GM21515 (cell line): ENCODE results near the gene ASPA.
"Not testable (repeated sequence)": the region's sequence is repeated elsewhere in the genome, so short reads cannot be mapped to it uniquely, and the experiment has no call there.

Experiments
- ATAC-seq: cut with Tn5 transposase; IDR thresholded peaks from one replicate; pipeline ENCODE4 v1.9.1; 2021; ENCODE audit not compliant: unreplicated experiment

Gene ASPA

GRCh38 chr17:3475812-3476610 lies at the start of gene ASPA:
ASPA (plus strand) TSS chr17:3475997; CDS start chr17:3476160, 163 bp downstream.
- no peak for ATAC-seq

- ATAC-seq = not testable (repeated sequence)
Observed at GRCh38 chr17:3433215-3433614, 42.6 kb upstream of the ASPA start.

- ATAC-seq = no peak
Observed at GRCh38 chr17:3433741-3434140, 42.1 kb upstream of the ASPA start, which contains the start of gene OR1E2. OR1E2 (minus strand) TSS chr17:3433841; CDS start chr17:3433841, 0 bp downstream.

GRCh38 chr17:3438368-3438767 lies 37.4 kb upstream of the ASPA start:
- ATAC-seq = no peak

- no peak for ATAC-seq
Observed at GRCh38 chr17:3440451-3440850, 35.3 kb upstream of the ASPA start.

- no peak for ATAC-seq
Observed at GRCh38 chr17:3447625-3448024, 28.2 kb upstream of the ASPA start.

GRCh38 chr17:3448059-3448665 lies 27.6 kb upstream of the ASPA start:
- no peak for ATAC-seq

- ATAC-seq = not testable (repeated sequence)
Observed at GRCh38 chr17:3466355-3466754, 9.4 kb upstream of the ASPA start.

GRCh38 chr17:3469529-3469928 lies 6.3 kb upstream of the ASPA start:
- ATAC-seq = no peak

GRCh38 chr17:3471599-3471998 lies 4.2 kb upstream of the ASPA start, which contains the start of gene SPATA22:
SPATA22 (minus strand) TSS chr17:3471819; CDS start chr17:3469325, 2,494 bp downstream.
- no peak for ATAC-seq

GRCh38 chr17:3472137-3472536 lies 3.7 kb upstream of the ASPA start:
- ATAC-seq = no peak

GRCh38 chr17:3474212-3474611 lies 1.6 kb upstream of the ASPA start:
- ATAC-seq = no peak

- no peak for ATAC-seq
Observed at GRCh38 chr17:3475251-3475685, 529 bp upstream of the ASPA start.

- no peak for ATAC-seq
Observed at GRCh38 chr17:3479988-3480387, 4.2 kb downstream of the ASPA start.

- ATAC-seq = no peak
Observed at GRCh38 chr17:3482852-3483251, 7.1 kb downstream of the ASPA start.

GRCh38 chr17:3485481-3486068 lies 9.8 kb downstream of the ASPA start:
- ATAC-seq = no peak

- no peak for ATAC-seq
Observed at GRCh38 chr17:3497101-3497500, 21.3 kb downstream of the ASPA start.

GRCh38 chr17:3501344-3501743 lies 25.5 kb downstream of the ASPA start:
- ATAC-seq = no peak

GRCh38 chr17:3502466-3502865 lies 26.7 kb downstream of the ASPA start:
- ATAC-seq = no peak

GRCh38 chr17:3503285-3503684 lies 27.5 kb downstream of the ASPA start:
- no peak for ATAC-seq

GRCh38 chr17:3505008-3505407 lies 29.2 kb downstream of the ASPA start:
- ATAC-seq = no peak

- ATAC-seq = no peak
Observed at GRCh38 chr17:3506054-3506453, 30.3 kb downstream of the ASPA start.
